GM21619 (cell line): ENCODE results near the gene SIAH1.
"Not testable (repeated sequence)": the region's sequence is repeated elsewhere in the genome, so short reads cannot be mapped to it uniquely, and the experiment has no call there.

ENCODE experiments used
- ATAC-seq: cut with Tn5 transposase; IDR thresholded peaks from one replicate; pipeline ENCODE4 v1.9.1; 2021; ENCODE audit not compliant: unreplicated experiment

SIAH1 gene

GRCh38 chr16:48367441-48368049, 17.7 kb downstream of the SIAH1 start:
- no peak for ATAC-seq

- peak; percentile 56 for ATAC-seq
Measured at GRCh38 chr16:48366165-48367093, 18.8 kb downstream of the SIAH1 start.

- peak; percentile 86 for ATAC-seq
Measured at GRCh38 chr16:48365601-48366164, 19.5 kb downstream of the SIAH1 start.

GRCh38 chr16:48365025-48365600, 20.1 kb downstream of the SIAH1 start:
- ATAC-seq = no peak

GRCh38 chr16:48361540-48362144, 23.6 kb downstream of the SIAH1 start:
- no peak for ATAC-seq

GRCh38 chr16:48361012-48361411, 24.2 kb downstream of the SIAH1 start:
- no peak for ATAC-seq

GRCh38 chr16:48359983-48360382, 25.2 kb downstream of the SIAH1 start:
- ATAC-seq = no peak

GRCh38 chr16:48358419-48358818, 26.8 kb downstream of the SIAH1 start:
- ATAC-seq = no peak

GRCh38 chr16:48356633-48357376, 28.4 kb downstream of the SIAH1 start:
- no peak for ATAC-seq

GRCh38 chr16:48354877-48355855, 30.0 kb downstream of the SIAH1 start:
- ATAC-seq = no peak

GRCh38 chr16:48354385-48354784, 30.8 kb downstream of the SIAH1 start:
- not testable (repeated sequence) for ATAC-seq

- peak; percentile 74 for ATAC-seq
Measured at GRCh38 chr16:48353565-48354163, 31.5 kb downstream of the SIAH1 start.

- no peak for ATAC-seq
Measured at GRCh38 chr16:48352648-48353390, 32.4 kb downstream of the SIAH1 start.

- no peak for ATAC-seq
Measured at GRCh38 chr16:48350736-48351135, 34.5 kb downstream of the SIAH1 start.

- no peak for ATAC-seq
Measured at GRCh38 chr16:48347980-48348379, 37.2 kb downstream of the SIAH1 start.

GRCh38 chr16:48347191-48347865, 37.9 kb downstream of the SIAH1 start:
- no peak for ATAC-seq

GRCh38 chr16:48342591-48342990, 42.6 kb downstream of the SIAH1 start:
- ATAC-seq = no peak

- ATAC-seq = no peak
Measured at GRCh38 chr16:48340054-48340453, 45.2 kb downstream of the SIAH1 start.
